GM12878 (cell line): ENCODE data around the gene AP3D1. TPM values are rescaled to one million over a fixed set of nuclear protein-coding genes. Genes with fewer than 3 reads are reported as not detected.

ENCODE experiments used
- ATAC-seq: fragments of 200-7000 bp; cut with Tn5 transposase; 3 replicates; pipeline ENCODE4 v1.9.1; 2020; ENCODE audit warnings: mild to moderate bottlenecking, moderate library complexity
- BruUV-seq: library from RNA; stranded (reverse); fragments of 400-500 nt; replicated peaks from 2 replicates; lab custom pipeline; 2021; lab: Mats Ljungman, UMichigan
- CTCF ChIA-PET: fragments of 300-600 bp; sonication (Branson Sonifier 250); formaldehyde crosslinking; extraction: SDS; loops from one replicate; lab custom pipeline; 2021; ENCODE audit warnings: inconsistent platforms; lab: Yijun Ruan, JAX
- POLR2A ChIA-PET: fragments of 350-600 bp; formaldehyde crosslinking; extraction: SDS; loops from one replicate; lab custom pipeline; 2021; ENCODE audit warnings: inconsistent platforms; lab: Charles Lee
- RAD21 ChIA-PET: fragments of 300-600 bp; sonication (Branson Sonifier 250); formaldehyde crosslinking; loops from one replicate; lab custom pipeline; 2023; ENCODE audit warnings: antibody characterized with exemption; ENCODE audit not compliant: unreplicated experiment; lab: Charles Lee
- SMC1A ChIA-PET: fragments of 300-600 bp; sonication (Branson Sonifier 250); formaldehyde crosslinking; loops from one replicate; lab custom pipeline; 2023; ENCODE audit not compliant: unreplicated experiment, uncharacterized antibody; lab: Charles Lee
- DNase-seq: peaks from one replicate; pipeline ENCODE4 v3.0.0-alpha.2; 2011; ENCODE audit warnings: low read depth, low spot score
- FAIRE-seq: peaks from 3 replicates; lab custom pipeline; 2011; peaks lifted over from hg19 to GRCh38; lab: Jason Lieb, UNC
- H2AFZ ChIP-seq: 2 replicates; pipeline ENCODE4 v1.6.0; 2011; ENCODE audit warnings: low read depth, low read length, control low read depth; ENCODE audit not compliant: control insufficient read depth
- H3K27ac ChIP-seq: 2 replicates; pipeline ENCODE4 v1.5.1; 2011; ENCODE audit warnings: control low read depth; ENCODE audit not compliant: control insufficient read depth, insufficient read depth
- H3K27me3 ChIP-seq, 2 experiments: replicated peaks in 1 of 2; 2 replicates each; pipeline versions ENCODE4 v1.6.0 to v1.6.1; 2011; ENCODE audit warnings: low read length in 1 of 2; ENCODE audit not compliant: control insufficient read depth in 2 of 2, insufficient read depth in 2 of 2
- H3K36me3 ChIP-seq, 2 experiments: 2 replicates each; pipeline ENCODE4 v1.5.1; 2011; ENCODE audit warnings: low read length in 1 of 2; ENCODE audit not compliant: control insufficient read depth in 2 of 2, insufficient read depth in 2 of 2
- H3K4me1 ChIP-seq: 2 replicates; pipeline ENCODE4 v1.6.1; 2011; ENCODE audit warnings: mild to moderate bottlenecking, low read length, moderate library complexity, mixed read lengths; ENCODE audit not compliant: control insufficient read depth, insufficient read depth
- H3K4me2 ChIP-seq: 2 replicates; pipeline ENCODE4 v1.6.0; 2011; ENCODE audit warnings: control low read depth; ENCODE audit not compliant: control insufficient read depth, insufficient read depth
- H3K4me3 ChIP-seq: fragments of 200-600 bp; sonication (generic); 2 replicates; pipeline ENCODE4 v1.5.1; 2016
- H3K79me2 ChIP-seq: 2 replicates; pipeline ENCODE4 v1.6.0; 2011; ENCODE audit warnings: low read length; ENCODE audit not compliant: control insufficient read depth, insufficient read depth
- H3K9ac ChIP-seq: 2 replicates; pipeline ENCODE4 v1.8.0; 2011; ENCODE audit warnings: low read length, control low read depth, mixed read lengths; ENCODE audit not compliant: control insufficient read depth, insufficient read depth
- H3K9me3 ChIP-seq: replicated peaks from 3 replicates; pipeline ENCODE4 v1.5.1; 2011; ENCODE audit warnings: mild to moderate bottlenecking, low read length; ENCODE audit not compliant: control insufficient read depth, insufficient read depth
- H4K20me1 ChIP-seq: 2 replicates; pipeline ENCODE4 v1.6.0; 2011; ENCODE audit not compliant: control insufficient read depth, insufficient read depth
- BACH1 ChIP-seq: fragments of 450-650 bp; IDR thresholded peaks from 2 replicates; pipeline ENCODE4 v1.6.1; 2017; ENCODE audit warnings: mild to moderate bottlenecking, borderline replicate concordance
- BHLHE40 ChIP-seq, 2 experiments: fragments of 450-650 bp in 1 of 2; IDR thresholded peaks; 2 replicates each; pipeline ENCODE4 v1.6.1; 2011 to 2017; ENCODE audit warnings: low read depth in 2 of 2, borderline replicate concordance in 1 of 2, improper control_type of control experiment in 1 of 2, low read length in 1 of 2, mild to moderate bottlenecking in 1 of 2
- BMI1 ChIP-seq: fragments of 450-650 bp; IDR thresholded peaks from 2 replicates; pipeline ENCODE4 v1.6.1; 2016; ENCODE audit warnings: mild to moderate bottlenecking, moderate library complexity, borderline replicate concordance
- FOXM1 ChIP-seq: IDR thresholded peaks from 2 replicates; pipeline ENCODE4 v1.6.1; 2012; ENCODE audit warnings: low read depth, mild to moderate bottlenecking, inconsistent platforms, low read length, moderate library complexity
- GATAD2B ChIP-seq: fragments of 450-650 bp; conservative IDR thresholded peaks from 2 replicates; pipeline ENCODE4 v1.6.1; 2017; ENCODE audit warnings: low read depth, mild to moderate bottlenecking, moderate library complexity
- KLF5 ChIP-seq: fragments of 450-650 bp; IDR thresholded peaks from 2 replicates; pipeline ENCODE4 v1.6.1; 2014; ENCODE audit warnings: mild to moderate bottlenecking; ENCODE audit not compliant: partially characterized antibody
- MEF2A ChIP-seq: IDR thresholded peaks from 2 replicates; pipeline ENCODE4 v1.6.1; 2011; ENCODE audit warnings: low read depth, mild to moderate bottlenecking, low read length, moderate library complexity; ENCODE audit not compliant: insufficient read depth
- MEF2B ChIP-seq: fragments of 450-650 bp; IDR thresholded peaks from 2 replicates; pipeline ENCODE4 v1.6.1; 2018; ENCODE audit warnings: mild to moderate bottlenecking, moderate library complexity; ENCODE audit not compliant: partially characterized antibody, poor library complexity, severe bottlenecking
- NRF1 ChIP-seq: conservative IDR thresholded peaks from 2 replicates; pipeline ENCODE4 v1.6.1; 2011; ENCODE audit warnings: mild to moderate bottlenecking, low read depth, low read length, improper control_type of control experiment
- RBBP5 ChIP-seq: fragments of 200-600 bp; sonication (generic); conservative IDR thresholded peaks from 2 replicates; pipeline ENCODE4 v1.6.1; 2016
- RFX5 ChIP-seq: IDR thresholded peaks from 2 replicates; pipeline ENCODE4 v1.6.1; 2011; ENCODE audit warnings: low read depth, low read length, improper control_type of control experiment
- SIX5 ChIP-seq: IDR thresholded peaks from 2 replicates; pipeline ENCODE4 v1.6.1; 2011; ENCODE audit warnings: mild to moderate bottlenecking, low read depth, low read length, moderate library complexity; ENCODE audit not compliant: severe bottlenecking
- SMARCA5 ChIP-seq: fragments of 450-650 bp; IDR thresholded peaks from 2 replicates; pipeline ENCODE4 v1.6.1; 2017; ENCODE audit warnings: mild to moderate bottlenecking
- SP1 ChIP-seq: IDR thresholded peaks from one replicate; pipeline ENCODE4 v1.6.1; 2011; ENCODE audit warnings: low read depth, low read length
- USF1 ChIP-seq: IDR thresholded peaks from 2 replicates; pipeline ENCODE4 v1.6.1; 2011; ENCODE audit warnings: borderline replicate concordance, low read depth, mild to moderate bottlenecking, moderate library complexity, mixed read lengths, low read length; ENCODE audit not compliant: insufficient read depth; ENCODE audit errors: extremely low read length
- ZNF592 ChIP-seq: fragments of 450-650 bp; IDR thresholded peaks from 2 replicates; pipeline ENCODE4 v1.6.1; 2017; ENCODE audit warnings: mild to moderate bottlenecking, moderate library complexity
- WGBS: methylation state at CpG from one replicate; pipeline ENCODE4 v1.1.6; 2016; ENCODE audit warnings: low lambda C conversion rate; ENCODE audit not compliant: insufficient replicate concordance, insufficient coverage; ENCODE audit errors: missing lambda C conversion rate; 5-methylcytosine and 5-hydroxymethylcytosine counted together
- in situ Hi-C: fragments of 300-500 bp; cut with MboI; formaldehyde crosslinking; loops from 9 replicates; pipeline ENCODE4 v1.14.3; 2018; ENCODE audit warnings: mixed read lengths
- intact Hi-C: fragments of 100-400 bp; cut with micrococcal nuclease; formaldehyde crosslinking; loops from one replicate; pipeline ENCODE4 v1.14.2; 2022; ENCODE audit not compliant: unreplicated experiment
- polyA plus RNA-seq, 11 experiments: library from polyadenylated mRNA; depleted of rRNA in 4 of 11; unstranded in 6 of 11; stranded (reverse) in 5 of 11; fragments of >200 nt; fragmentation: Nextera tagmentation in 4 of 11; fragmentation: Illumina TruSeq in 1 of 11; extraction: Ambion mirVana in 4 of 11; extraction: Trizol in 1 of 11; gene quantifications; 1 replicate in 1 of 11; 2 replicates in 10 of 11; pipeline versions ENCODE4 v1.2.1 to v1.2.3, GENCODE V29; 2011 to 2016; ENCODE audit warnings: inconsistent platforms in 2 of 11, missing spikeins in 2 of 11, low read depth in 1 of 11
- total RNA-seq, 4 experiments: library from RNA; depleted of rRNA in 3 of 4; stranded (reverse); fragments of >200 nt in 3 of 4; fragmentation: Illumina TruSeq in 1 of 4; extraction: Trizol in 1 of 4; gene quantifications; 2 replicates each; pipeline versions ENCODE4 v1.2.1 to v1.2.3, GENCODE V29; 2013 to 2021

AP3D1 gene
- total and polyA plus RNA-seq, 10 of the 15 experiments (the other 5 are each of a cell fraction or from before 2014, with no cell fraction given) = 1.5 to 108 (median 59.1) TPM

GRCh38 chr19:2096480-2097202 is 54.7 kb downstream of the AP3D1 start, which contains the start of gene IZUMO4:
Gene IZUMO4 (plus strand): TSS chr19:2096915. CDS start chr19:2096946, 31 bp downstream.
- H2AFZ ChIP-seq = peak within 1 kb of the TSS; percentile 69
- under 1% methylated on average over 66 of the region's 70 CpGs for WGBS
- peak; percentile 85 for FAIRE-seq
- BruUV-seq = no TSS peak
- peak within 1 kb of the TSS; percentile 83 for H3K9ac ChIP-seq
- SMC1A ChIA-PET = interaction anchor here (1.4 to 5.1 kb wide), 2 partner anchors 13 to 29 kb away, joined by 3 to 43 read pairs; no protein-coding TSS in a partner anchor
- peak; percentile 71 for DNase-seq
- H3K27me3 ChIP-seq = no peaks in the 10 kb centered on the region
- H3K4me1 ChIP-seq = peaks cover 21% of the 10 kb centered on the region
- H3K27ac ChIP-seq = peak within 1 kb of the TSS; percentile 93
- in situ Hi-C loops (no loop called here), intact Hi-C loops (loop anchor here (10.0 kb wide), 3 partner anchors 138 to 192 kb away; partner anchors contain the start of genes ADAT3, PLEKHJ1, SCAMP4 and SF3A2)
- H3K36me3 ChIP-seq = peaks cover 7 to 21% of the 10 kb centered on the region in 2 experiments; a peak in 3 of 4 replicates
- ATAC-seq = peak; percentile 83
- no peaks in the 10 kb centered on the region for H3K9me3 ChIP-seq
- H4K20me1 ChIP-seq = no peaks in the 10 kb centered on the region
- POLR2A ChIA-PET = interaction anchor here (1.5 to 7.8 kb wide), 3 partner anchors 14 to 232 kb away, joined by 4 to 110 read pairs (median 4); partner anchors contain the start of gene MKNK2
- peak within 1 kb of the TSS; percentile 93 for H3K4me3 ChIP-seq
- CTCF ChIA-PET = interaction anchor here (0.7 to 3.1 kb wide), 3 partner anchors 9 to 47 kb away, joined by 3 to 7 read pairs (median 3); no protein-coding TSS in a partner anchor
- H3K4me2 ChIP-seq = peak within 1 kb of the TSS; percentile 88
- peaks cover 51% of the 10 kb centered on the region for H3K79me2 ChIP-seq
- RAD21 ChIA-PET = interaction anchor here (0.6 to 1.2 kb wide), 3 partner anchors 45 to 78 kb away, joined by 3 to 4 read pairs (median 3); no protein-coding TSS in a partner anchor
- TF ChIP-seq GATAD2B = peak; percentile 61
- TF ChIP-seq NRF1 = peak; percentile 44; the same call in 1 of the 2 replicates
- TF ChIP-seq KLF5 = peak; percentile 4
- TF ChIP-seq USF1 = no peak
- TF ChIP-seq MEF2B = peak; percentile 50
- no peak for TF ChIP-seq SIX5
- no peak for TF ChIP-seq RFX5
- peak; percentile 87 for TF ChIP-seq SMARCA5
- peak in 1 of 2 experiments; percentile 50; a peak in 1 of 4 replicates for TF ChIP-seq BHLHE40 (IDR thresholded peaks at IDR 0.05; ENCODE audit: borderline replicate concordance in 1 of 2, low read depth in 2 of 2, low read length in 1 of 2)
- peak; percentile 99 for TF ChIP-seq BMI1
- no peak for TF ChIP-seq ZNF592
- no peak for TF ChIP-seq FOXM1
- 0 out of 2 replicates have a peak, but pooled peaks have one; percentile 3 for TF ChIP-seq MEF2A
- peak; percentile 37 for TF ChIP-seq SP1
- no peak for TF ChIP-seq RBBP5
- peak; percentile 27; the same call in 1 of the 2 replicates for TF ChIP-seq BACH1
